HCT116 (cell line): ENCODE measurements around the gene VCAN.

Experiments used
- EZH2phosphoT487 ChIP-seq: fragments of 200-600 bp; IDR thresholded peaks from 2 replicates; pipeline ENCODE4 v1.6.1; 2018; ENCODE audit warnings: antibody characterized with exemption, borderline replicate concordance
- POLR2A ChIP-seq: IDR thresholded peaks from 2 replicates; pipeline ENCODE4 v1.7.0; 2011; ENCODE audit warnings: borderline replicate concordance; ENCODE audit not compliant: insufficient read depth, insufficient read length; ENCODE audit errors: extremely low read depth
- POLR2AphosphoS5 ChIP-seq: IDR thresholded peaks from 2 replicates; pipeline ENCODE4 v1.6.1; 2011; ENCODE audit warnings: mild to moderate bottlenecking, low read depth, low read length, moderate library complexity
- SIN3A ChIP-seq: IDR thresholded peaks from 2 replicates; pipeline ENCODE4 v1.6.1; 2012; ENCODE audit warnings: low read depth
- SP1 ChIP-seq: IDR thresholded peaks from 2 replicates; pipeline ENCODE4 v1.6.1; 2012; ENCODE audit warnings: low read depth
- SRF ChIP-seq: IDR thresholded peaks from 2 replicates; pipeline ENCODE4 v1.6.1; 2012; ENCODE audit warnings: low read depth
- YY1 ChIP-seq: IDR thresholded peaks from 2 replicates; pipeline ENCODE4 v1.6.1; 2011; ENCODE audit warnings: low read length, low read depth, moderate library complexity, mild to moderate bottlenecking; ENCODE audit not compliant: insufficient replicate concordance; ENCODE audit errors: extremely low read depth
- TF ChIP-seq, protein P1 (sequence below): IDR thresholded peaks from 2 replicates; pipeline ENCODE4 v1.6.1; 2011; ENCODE audit warnings: mild to moderate bottlenecking, low read length, moderate library complexity; ENCODE audit not compliant: insufficient replicate concordance; ENCODE audit errors: extremely low read depth
- TF ChIP-seq, protein P2 (sequence below), 3 experiments: fragments of 200-600 bp in 1 of 3; sonication (generic) in 1 of 3; IDR thresholded peaks in 2 of 3; conservative IDR thresholded peaks in 1 of 3; 2 replicates each; pipeline ENCODE4 v1.5.1; 2012 to 2017; ENCODE audit warnings: low read depth in 2 of 3, low read length in 2 of 3, antibody characterized with exemption in 1 of 3, borderline replicate concordance in 1 of 3, control low read depth in 1 of 3, mild to moderate bottlenecking in 1 of 3, mixed read lengths in 1 of 3, mixed run types in 1 of 3, moderate library complexity in 1 of 3; ENCODE audit not compliant: insufficient read depth in 1 of 3
- TF ChIP-seq, protein P3 (sequence below): IDR thresholded peaks from 2 replicates; pipeline ENCODE4 v1.6.1; 2012

DNA sequence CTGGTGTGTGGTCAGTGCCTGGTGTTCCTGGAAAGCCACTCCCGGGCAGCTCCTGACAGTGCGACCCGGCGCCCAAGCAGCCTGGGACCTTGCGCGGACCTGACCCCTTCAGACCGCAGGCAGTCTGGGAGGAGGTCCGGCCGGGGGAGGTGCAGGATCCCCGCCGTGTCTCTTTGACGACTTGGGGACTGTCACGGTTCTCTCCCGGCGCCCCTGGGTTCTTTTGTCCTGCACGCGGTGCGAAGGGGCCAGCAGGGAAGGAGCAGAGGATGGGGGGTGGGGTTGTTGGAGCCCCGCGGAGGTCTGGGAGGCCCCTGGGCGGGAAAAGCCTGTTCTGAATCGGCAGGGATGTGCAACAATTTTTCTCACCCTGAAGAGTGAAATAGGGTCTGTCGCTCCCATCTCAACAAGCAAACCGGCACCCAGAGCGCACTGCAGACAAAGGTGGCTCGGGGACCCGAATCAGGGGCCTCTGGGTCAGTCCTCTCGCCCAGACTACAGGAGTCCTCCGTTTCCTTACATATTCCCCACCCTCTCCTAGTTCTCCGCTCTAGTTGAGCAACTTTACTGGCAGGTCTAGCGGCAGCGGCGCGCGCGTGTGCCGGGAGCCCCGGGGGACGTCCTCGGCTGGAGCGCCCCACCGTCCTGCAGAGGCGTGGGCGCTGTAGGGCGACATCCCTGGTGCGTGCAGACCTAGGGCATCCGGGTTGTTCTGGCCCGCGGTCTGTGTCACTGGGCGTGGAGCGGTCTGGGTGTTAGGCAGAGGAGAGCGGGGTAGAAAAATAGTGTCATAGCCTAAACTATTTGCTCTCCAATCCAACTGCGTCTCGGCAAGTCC lies 1.2 kb downstream of the VCAN start:
- TF ChIP-seq, protein P1, sequence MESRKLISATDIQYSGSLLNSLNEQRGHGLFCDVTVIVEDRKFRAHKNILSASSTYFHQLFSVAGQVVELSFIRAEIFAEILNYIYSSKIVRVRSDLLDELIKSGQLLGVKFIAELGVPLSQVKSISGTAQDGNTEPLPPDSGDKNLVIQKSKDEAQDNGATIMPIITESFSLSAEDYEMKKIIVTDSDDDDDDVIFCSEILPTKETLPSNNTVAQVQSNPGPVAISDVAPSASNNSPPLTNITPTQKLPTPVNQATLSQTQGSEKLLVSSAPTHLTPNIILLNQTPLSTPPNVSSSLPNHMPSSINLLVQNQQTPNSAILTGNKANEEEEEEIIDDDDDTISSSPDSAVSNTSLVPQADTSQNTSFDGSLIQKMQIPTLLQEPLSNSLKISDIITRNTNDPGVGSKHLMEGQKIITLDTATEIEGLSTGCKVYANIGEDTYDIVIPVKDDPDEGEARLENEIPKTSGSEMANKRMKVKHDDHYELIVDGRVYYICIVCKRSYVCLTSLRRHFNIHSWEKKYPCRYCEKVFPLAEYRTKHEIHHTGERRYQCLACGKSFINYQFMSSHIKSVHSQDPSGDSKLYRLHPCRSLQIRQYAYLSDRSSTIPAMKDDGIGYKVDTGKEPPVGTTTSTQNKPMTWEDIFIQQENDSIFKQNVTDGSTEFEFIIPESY, result no peak
- TF ChIP-seq, protein P2, sequence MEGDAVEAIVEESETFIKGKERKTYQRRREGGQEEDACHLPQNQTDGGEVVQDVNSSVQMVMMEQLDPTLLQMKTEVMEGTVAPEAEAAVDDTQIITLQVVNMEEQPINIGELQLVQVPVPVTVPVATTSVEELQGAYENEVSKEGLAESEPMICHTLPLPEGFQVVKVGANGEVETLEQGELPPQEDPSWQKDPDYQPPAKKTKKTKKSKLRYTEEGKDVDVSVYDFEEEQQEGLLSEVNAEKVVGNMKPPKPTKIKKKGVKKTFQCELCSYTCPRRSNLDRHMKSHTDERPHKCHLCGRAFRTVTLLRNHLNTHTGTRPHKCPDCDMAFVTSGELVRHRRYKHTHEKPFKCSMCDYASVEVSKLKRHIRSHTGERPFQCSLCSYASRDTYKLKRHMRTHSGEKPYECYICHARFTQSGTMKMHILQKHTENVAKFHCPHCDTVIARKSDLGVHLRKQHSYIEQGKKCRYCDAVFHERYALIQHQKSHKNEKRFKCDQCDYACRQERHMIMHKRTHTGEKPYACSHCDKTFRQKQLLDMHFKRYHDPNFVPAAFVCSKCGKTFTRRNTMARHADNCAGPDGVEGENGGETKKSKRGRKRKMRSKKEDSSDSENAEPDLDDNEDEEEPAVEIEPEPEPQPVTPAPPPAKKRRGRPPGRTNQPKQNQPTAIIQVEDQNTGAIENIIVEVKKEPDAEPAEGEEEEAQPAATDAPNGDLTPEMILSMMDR (IDR thresholded peaks at IDR 0.05 in 2 of 3, conservative IDR thresholded peaks at IDR 0.05 in 1 of 3; ENCODE audit: borderline replicate concordance in 1 of 3, insufficient read depth in 1 of 3, low read depth in 2 of 3, low read length in 2 of 3), result no peak
- TF ChIP-seq, protein P3, sequence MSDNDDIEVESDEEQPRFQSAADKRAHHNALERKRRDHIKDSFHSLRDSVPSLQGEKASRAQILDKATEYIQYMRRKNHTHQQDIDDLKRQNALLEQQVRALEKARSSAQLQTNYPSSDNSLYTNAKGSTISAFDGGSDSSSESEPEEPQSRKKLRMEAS, result no peak
- TF ChIP-seq POLR2A (peak; percentile 4), YY1 (no peak), EZH2phosphoT487 (no peak), SIN3A (no peak), SP1 (no peak), SRF (no peak), POLR2AphosphoS5 (no peak)
